WTC11 (cell line): ENCODE data around the gene BLOC1S1.

ENCODE experiments used
- E2F5 ChIP-seq: sonication (generic); formaldehyde crosslinking; IDR thresholded peaks from 2 replicates; pipeline ENCODE4 v1.8.1; 2022; ENCODE audit warnings: mild to moderate bottlenecking, moderate library complexity, missing genetic modification reagents
- ESRRA ChIP-seq: sonication (generic); formaldehyde crosslinking; IDR thresholded peaks from 2 replicates; pipeline ENCODE4 v1.8.1; 2022; ENCODE audit warnings: mild to moderate bottlenecking, missing genetic modification reagents, borderline replicate concordance
- TF ChIP-seq, protein P1 (sequence below): fragments of 250-450 bp; sonication (Bioruptor Pico); IDR thresholded peaks from 2 replicates; pipeline ENCODE4 v1.9.0; 2021; ENCODE audit warnings: mild to moderate bottlenecking, borderline replicate concordance

GRCh38 chr12:55697686-55698085 lies 18.2 kb upstream of the BLOC1S1 start:
- TF ChIP-seq E2F5 (CRISPR knock-in tag) (no peak), ESRRA (CRISPR knock-in tag) (no peak)
- TF ChIP-seq, protein P1, sequence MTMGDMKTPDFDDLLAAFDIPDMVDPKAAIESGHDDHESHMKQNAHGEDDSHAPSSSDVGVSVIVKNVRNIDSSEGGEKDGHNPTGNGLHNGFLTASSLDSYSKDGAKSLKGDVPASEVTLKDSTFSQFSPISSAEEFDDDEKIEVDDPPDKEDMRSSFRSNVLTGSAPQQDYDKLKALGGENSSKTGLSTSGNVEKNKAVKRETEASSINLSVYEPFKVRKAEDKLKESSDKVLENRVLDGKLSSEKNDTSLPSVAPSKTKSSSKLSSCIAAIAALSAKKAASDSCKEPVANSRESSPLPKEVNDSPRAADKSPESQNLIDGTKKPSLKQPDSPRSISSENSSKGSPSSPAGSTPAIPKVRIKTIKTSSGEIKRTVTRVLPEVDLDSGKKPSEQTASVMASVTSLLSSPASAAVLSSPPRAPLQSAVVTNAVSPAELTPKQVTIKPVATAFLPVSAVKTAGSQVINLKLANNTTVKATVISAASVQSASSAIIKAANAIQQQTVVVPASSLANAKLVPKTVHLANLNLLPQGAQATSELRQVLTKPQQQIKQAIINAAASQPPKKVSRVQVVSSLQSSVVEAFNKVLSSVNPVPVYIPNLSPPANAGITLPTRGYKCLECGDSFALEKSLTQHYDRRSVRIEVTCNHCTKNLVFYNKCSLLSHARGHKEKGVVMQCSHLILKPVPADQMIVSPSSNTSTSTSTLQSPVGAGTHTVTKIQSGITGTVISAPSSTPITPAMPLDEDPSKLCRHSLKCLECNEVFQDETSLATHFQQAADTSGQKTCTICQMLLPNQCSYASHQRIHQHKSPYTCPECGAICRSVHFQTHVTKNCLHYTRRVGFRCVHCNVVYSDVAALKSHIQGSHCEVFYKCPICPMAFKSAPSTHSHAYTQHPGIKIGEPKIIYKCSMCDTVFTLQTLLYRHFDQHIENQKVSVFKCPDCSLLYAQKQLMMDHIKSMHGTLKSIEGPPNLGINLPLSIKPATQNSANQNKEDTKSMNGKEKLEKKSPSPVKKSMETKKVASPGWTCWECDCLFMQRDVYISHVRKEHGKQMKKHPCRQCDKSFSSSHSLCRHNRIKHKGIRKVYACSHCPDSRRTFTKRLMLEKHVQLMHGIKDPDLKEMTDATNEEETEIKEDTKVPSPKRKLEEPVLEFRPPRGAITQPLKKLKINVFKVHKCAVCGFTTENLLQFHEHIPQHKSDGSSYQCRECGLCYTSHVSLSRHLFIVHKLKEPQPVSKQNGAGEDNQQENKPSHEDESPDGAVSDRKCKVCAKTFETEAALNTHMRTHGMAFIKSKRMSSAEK (CRISPR knock-in tag) = no peak
